Tibial artery (tissue), 4 donors: ENCODE data around the gene AARS1.
"Not testable (repeated sequence)": the region's sequence is repeated elsewhere in the genome, so short reads cannot be mapped to it uniquely, and the experiment has no call there.

ENCODE experiments used
- DNase-seq, 2 donors: peaks; one replicate each; pipeline ENCODE4 v3.0.0-alpha.2; 2019
- H3K27ac ChIP-seq, 2 donors: fragments of 200-600 bp; sonication (generic) in 1 of 2; 1 replicate in 1 of 2; 2 replicates in 1 of 2; pipeline ENCODE4 v1.5.1; 2018 to 2019; ENCODE audit warnings: mild to moderate bottlenecking in 1 of 2
- H3K27me3 ChIP-seq, 2 donors: fragments of 200-600 bp; sonication (generic) in 1 of 2; one replicate each; pipeline versions ENCODE4 v1.5.1 to v1.6.0; 2016 to 2019
- H3K36me3 ChIP-seq, 3 donors: fragments of 200-600 bp; sonication (generic) in 2 of 3; one replicate each; pipeline ENCODE4 v1.5.1; 2016 to 2019; ENCODE audit warnings: mild to moderate bottlenecking in 2 of 3
- H3K4me1 ChIP-seq, 4 donors: fragments of 200-600 bp; sonication (generic) in 2 of 4; 1 replicate in 3 of 4; 2 replicates in 1 of 4; pipeline ENCODE4 v1.5.1; 2016 to 2019
- H3K4me3 ChIP-seq, 2 donors: fragments of 200-600 bp; sonication (generic) in 1 of 2; 1 replicate in 1 of 2; 2 replicates in 1 of 2; pipeline ENCODE4 v1.5.1; 2018 to 2019; ENCODE audit warnings: mild to moderate bottlenecking in 2 of 2
- H3K9me3 ChIP-seq, 3 donors: fragments of 200-600 bp; sonication (generic) in 1 of 3; one replicate each; pipeline ENCODE4 v1.5.1; 2016 to 2019
- intact Hi-C: fragments of 100-400 bp; cut with DNase I; formaldehyde crosslinking; loops from one replicate; pipeline ENCODE4 v1.15.0; 2023; ENCODE audit warnings: low total_unique reads

Gene AARS1

GRCh38 chr16:70218586-70218985 is 70.7 kb downstream of the AARS1 start:
- H3K36me3 ChIP-seq: peaks cover 0 to 35% (median 10%) of the 10 kb centered on the region in 3 donors
- H3K27me3 ChIP-seq, H3K4me1 ChIP-seq, H3K4me3 ChIP-seq, intact Hi-C loops, DNase-seq, H3K9me3 ChIP-seq, H3K27ac ChIP-seq: not testable (repeated sequence)

GRCh38 chr16:70206382-70206781 is 82.9 kb downstream of the AARS1 start:
- H3K9me3 ChIP-seq, H3K27ac ChIP-seq, intact Hi-C loops, H3K36me3 ChIP-seq, DNase-seq, H3K27me3 ChIP-seq, H3K4me3 ChIP-seq, H3K4me1 ChIP-seq: not testable (repeated sequence)

- H3K27me3 ChIP-seq, H3K36me3 ChIP-seq, H3K9me3 ChIP-seq, H3K27ac ChIP-seq, DNase-seq, H3K4me3 ChIP-seq, H3K4me1 ChIP-seq, intact Hi-C loops: not testable (repeated sequence)
Measured at GRCh38 chr16:70204668-70205405, 84.5 kb downstream of the AARS1 start.

- H3K27me3 ChIP-seq, H3K4me3 ChIP-seq, DNase-seq, H3K9me3 ChIP-seq, H3K27ac ChIP-seq, H3K36me3 ChIP-seq, intact Hi-C loops, H3K4me1 ChIP-seq: not testable (repeated sequence)
Measured at GRCh38 chr16:70204010-70204409, 85.3 kb downstream of the AARS1 start.

- H3K9me3 ChIP-seq, H3K4me3 ChIP-seq, DNase-seq, H3K27me3 ChIP-seq, intact Hi-C loops, H3K36me3 ChIP-seq, H3K4me1 ChIP-seq, H3K27ac ChIP-seq: not testable (repeated sequence)
Measured at GRCh38 chr16:70203508-70203907, 85.8 kb downstream of the AARS1 start.
